Glutamatergic neuron (in vitro differentiated cells): ENCODE results near the gene COG8. TPM values are rescaled to one million over a fixed set of nuclear protein-coding genes. Genes with fewer than 3 reads are reported as not detected.

Source experiments
- DNase-seq: peaks from one replicate; pipeline ENCODE4 v3.0.0; 2022
- H3K27ac Mint-ChIP-seq: one replicate; pipeline ENCODE4 v1.8.0; 2020; ENCODE audit warnings: mild to moderate bottlenecking, mixed read lengths, inconsistent platforms; ENCODE audit not compliant: unreplicated experiment
- H3K27me3 Mint-ChIP-seq: one replicate; pipeline ENCODE4 v1.8.0; 2020; ENCODE audit warnings: mild to moderate bottlenecking, moderate library complexity, mixed read lengths, inconsistent platforms; ENCODE audit not compliant: unreplicated experiment
- H3K36me3 Mint-ChIP-seq: one replicate; pipeline ENCODE4 v1.8.0; 2020; ENCODE audit warnings: mild to moderate bottlenecking, mixed read lengths, inconsistent platforms; ENCODE audit not compliant: unreplicated experiment
- H3K4me1 Mint-ChIP-seq: one replicate; pipeline ENCODE4 v1.8.0; 2020; ENCODE audit warnings: mild to moderate bottlenecking, low read depth, mixed read lengths, inconsistent platforms; ENCODE audit not compliant: unreplicated experiment
- H3K4me3 Mint-ChIP-seq: one replicate; pipeline ENCODE4 v1.8.0; 2020; ENCODE audit warnings: mild to moderate bottlenecking, mixed read lengths, inconsistent platforms; ENCODE audit not compliant: unreplicated experiment
- H3K9me3 Mint-ChIP-seq: one replicate; pipeline ENCODE4 v1.8.0; 2020; ENCODE audit warnings: mild to moderate bottlenecking, moderate library complexity, mixed read lengths, inconsistent platforms; ENCODE audit not compliant: unreplicated experiment
- CTCF ChIP-seq: fragments of 200-600 bp; sonication (generic); IDR thresholded peaks from one replicate; pipeline ENCODE4 v1.5.0; 2021; ENCODE audit not compliant: partially characterized antibody, unreplicated experiment
- total RNA-seq: library from RNA; stranded (reverse); fragmentation: NEBNext Ultra II Directional; extraction: Animal tissue kit (Norgen Biotek cat#: 25700); gene quantifications from one replicate; pipeline ENCODE4 v1.2.1, GENCODE V29; 2021; ENCODE audit not compliant: unreplicated experiment

The COG8 gene
- total RNA-seq, 1 donor from 2014 or later: 51.2 TPM

DNA sequence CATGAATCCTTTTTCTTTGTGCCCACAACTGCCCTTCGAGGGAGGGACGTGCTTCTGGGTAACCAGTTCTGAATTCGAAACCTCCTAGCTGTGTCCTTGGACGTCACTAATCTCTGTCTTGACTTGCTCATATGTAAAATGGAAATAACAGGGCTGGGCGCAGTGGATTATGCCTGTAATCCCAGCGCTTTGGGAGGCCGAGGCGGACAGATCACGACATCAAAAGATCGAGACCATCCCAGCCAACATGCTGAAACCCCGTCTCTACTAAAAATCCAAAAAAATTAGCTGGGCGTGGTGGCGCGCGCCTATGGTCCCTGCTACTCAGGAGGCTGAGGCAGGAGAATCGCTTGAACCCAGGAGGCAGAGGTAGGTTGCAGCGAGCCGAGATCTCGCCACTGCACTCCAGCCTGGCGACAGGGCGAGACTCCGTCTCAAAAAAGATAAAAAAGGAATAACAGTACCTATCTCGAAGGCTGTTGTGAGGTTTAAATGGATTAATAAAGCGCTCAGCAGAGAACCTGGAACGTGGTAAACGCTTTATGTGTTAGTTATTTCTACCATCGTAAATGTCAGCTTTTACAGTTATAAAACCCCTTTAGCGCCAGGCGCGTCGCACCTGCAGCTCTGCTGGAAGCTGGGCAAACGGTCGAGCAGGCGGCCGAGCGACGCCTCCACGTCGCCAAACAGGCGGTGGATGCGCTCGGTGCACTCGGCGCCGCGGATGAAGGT is 641 bp downstream of the COG8 start:
- DNase-seq: no peak
- Mint-ChIP-seq H3K9me3 (peaks cover 4% of the 10 kb centered on the region), H3K4me3 (peak overlapping the region; percentile 84), H3K27ac (peak overlapping the region; percentile 92), H3K4me1 (peaks cover 5% of the 10 kb centered on the region), H3K36me3 (no peaks in the 10 kb centered on the region), H3K27me3 (peaks cover 1% of the 10 kb centered on the region)
- TF ChIP-seq CTCF: no peak

DNA sequence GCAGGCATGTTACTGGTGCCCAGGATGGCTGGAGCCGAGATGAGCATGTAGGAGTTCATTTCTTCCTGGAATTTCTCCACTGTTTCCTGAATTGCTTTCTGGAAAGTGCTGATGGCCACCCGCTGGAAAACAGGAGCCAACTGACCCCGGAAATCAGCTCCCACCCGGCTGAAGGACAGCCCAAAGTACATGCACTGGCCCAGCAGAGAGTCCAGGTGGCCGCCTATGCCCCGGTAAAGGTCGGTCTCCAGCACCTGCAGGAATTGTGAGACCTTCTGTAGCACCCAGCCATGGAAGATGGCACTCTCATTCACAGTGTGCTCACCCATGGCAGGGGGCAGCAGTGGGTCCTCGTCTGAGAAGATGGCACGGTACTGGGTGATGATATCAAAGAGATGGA is 4.7 kb downstream of the COG8 start:
- DNase-seq: no peak
- peaks cover 1% of the 10 kb centered on the region for H3K27me3 Mint-ChIP-seq
- H3K36me3 Mint-ChIP-seq: peaks cover 4% of the 10 kb centered on the region
- peaks cover 5% of the 10 kb centered on the region for H3K9me3 Mint-ChIP-seq
- no peak for TF ChIP-seq CTCF
- H3K4me1 Mint-ChIP-seq: no peaks in the 10 kb centered on the region
- H3K27ac Mint-ChIP-seq: no peak overlapping the region
- no peak overlapping the region for H3K4me3 Mint-ChIP-seq

GRCh38 chr16:69330286-69331109 is 8.9 kb downstream of the COG8 start, which contains the start of gene PDF:
Gene PDF, minus strand, starts transcription at chr16:69330588. Its CDS starts 18 bp downstream, at chr16:69330570.
- TF ChIP-seq CTCF: no peak
- peak within 1 kb of the TSS; percentile 88 for H3K4me3 Mint-ChIP-seq
- H3K27me3 Mint-ChIP-seq: peaks cover 4% of the 10 kb centered on the region
- H3K36me3 Mint-ChIP-seq: peaks cover 4% of the 10 kb centered on the region
- peaks cover 9% of the 10 kb centered on the region for H3K4me1 Mint-ChIP-seq
- peaks cover 7% of the 10 kb centered on the region for H3K9me3 Mint-ChIP-seq
- DNase-seq: peak; percentile 92
- H3K27ac Mint-ChIP-seq: peak within 1 kb of the TSS; percentile 78

DNA sequence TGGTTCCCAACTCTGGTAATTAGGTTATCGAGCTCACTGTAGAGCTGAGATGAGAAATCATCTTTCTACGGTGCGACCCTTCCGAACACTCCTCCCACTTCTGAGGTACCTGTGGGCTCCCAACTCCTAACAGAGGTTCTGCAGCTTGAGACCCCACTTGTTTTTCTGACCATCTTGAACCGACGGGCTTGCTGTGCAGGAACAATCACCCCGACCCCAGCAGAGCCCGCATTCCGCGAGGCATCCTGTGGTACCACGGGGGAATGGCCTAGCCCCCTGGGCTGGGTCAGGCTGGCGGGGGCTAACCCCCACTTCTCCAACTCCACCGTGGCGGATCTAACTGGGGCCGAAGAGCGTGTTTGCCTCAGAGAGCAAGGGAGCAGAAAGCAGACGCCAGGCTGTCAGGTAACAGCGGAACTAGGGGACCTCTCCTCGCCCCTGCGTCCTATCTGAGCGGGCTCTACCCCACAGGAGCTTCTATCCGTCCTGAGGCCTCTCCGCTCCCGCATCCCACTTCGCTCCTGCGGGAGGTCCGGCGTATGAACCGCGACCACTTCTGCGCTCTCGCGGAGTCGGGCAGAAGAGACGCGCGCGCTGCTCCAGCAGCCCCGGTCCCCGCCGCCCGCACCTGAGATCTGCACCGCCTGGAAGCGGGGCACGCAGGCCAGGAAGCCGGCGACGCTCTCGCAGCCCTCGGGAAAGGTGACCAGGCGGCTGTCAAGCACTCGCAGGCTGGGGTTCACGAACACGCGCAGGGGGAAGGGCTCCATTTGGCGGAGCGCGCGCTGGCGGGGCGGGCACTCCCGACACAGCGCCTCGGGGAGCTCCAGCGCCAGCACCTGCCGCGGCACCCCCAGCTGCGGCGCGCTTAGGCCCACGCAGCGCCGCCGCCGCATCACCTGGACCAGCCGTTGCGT is 9.7 kb downstream of the COG8 start:
- peak; percentile 42 for DNase-seq
- Mint-ChIP-seq H3K27me3 (peaks cover 4% of the 10 kb centered on the region), H3K27ac (peak overlapping the region; percentile 59), H3K9me3 (peaks cover 7% of the 10 kb centered on the region), H3K4me3 (peak overlapping the region; percentile 88), H3K36me3 (peaks cover 4% of the 10 kb centered on the region), H3K4me1 (peaks cover 9% of the 10 kb centered on the region)
- TF ChIP-seq CTCF: no peak
